ENCODE data around the gene SLC30A3.

DNA sequence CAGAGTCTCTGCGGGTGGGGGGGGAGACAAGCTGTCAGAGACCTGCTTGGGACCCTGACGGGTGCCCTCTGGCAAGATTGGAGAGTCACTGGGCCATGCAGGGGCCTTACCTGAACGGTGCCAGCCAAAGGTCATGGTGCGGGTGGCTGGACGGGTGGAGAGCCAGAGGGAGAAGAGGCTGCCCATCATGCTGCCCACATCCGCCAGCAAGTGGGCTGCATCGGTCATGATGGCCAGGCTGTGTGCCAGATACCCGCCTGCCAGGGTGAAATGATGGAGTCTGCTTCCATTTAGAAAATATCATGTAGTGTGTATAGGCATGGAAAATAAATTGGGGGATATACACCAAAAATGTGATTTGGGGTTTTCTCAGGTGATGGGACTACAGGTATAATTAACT, 4.8 kb downstream of the SLC30A3 start:
- TF ChIP-seq CTCF (IDR thresholded peaks at IDR 0.05 in 4 of 5, conservative IDR thresholded peaks at IDR 0.05 in 1 of 5) (no peak), POLR2A (IDR thresholded peaks at IDR 0.05) (no peak)

Measured in gastrocnemius medialis (tissue), 4 donors.